Hepatocyte (in vitro differentiated cells): ENCODE measurements around the gene HCAR3. TPM values are rescaled to one million over a fixed set of nuclear protein-coding genes. Genes with fewer than 3 reads are reported as not detected.
"Not testable (repeated sequence)": the region's sequence is repeated elsewhere in the genome, so short reads cannot be mapped to it uniquely, and the experiment has no call there.

Experiments
- DNase-seq: peaks from one replicate; pipeline ENCODE4 v3.0.0-alpha.2; 2016; ENCODE audit warnings: low spot score
- H2AFZ ChIP-seq: fragments of 200-600 bp; sonication (generic); 2 replicates; pipeline ENCODE4 v1.6.0; 2016; ENCODE audit warnings: antibody characterized with exemption, mild to moderate bottlenecking
- H3K27ac ChIP-seq: fragments of 200-600 bp; sonication (generic); 2 replicates; pipeline ENCODE4 v1.5.1; 2016; ENCODE audit warnings: mild to moderate bottlenecking
- H3K27me3 ChIP-seq: fragments of 200-600 bp; sonication (generic); 2 replicates; pipeline ENCODE4 v1.6.1; 2016
- H3K36me3 ChIP-seq: fragments of 200-600 bp; sonication (generic); replicated peaks from 2 replicates; pipeline ENCODE4 v1.5.1; 2016; ENCODE audit warnings: low read depth; ENCODE audit not compliant: insufficient read depth
- H3K4me1 ChIP-seq: fragments of 200-600 bp; sonication (generic); 2 replicates; pipeline ENCODE4 v1.5.1; 2016; ENCODE audit warnings: mild to moderate bottlenecking, moderate library complexity; ENCODE audit not compliant: insufficient read depth
- H3K4me2 ChIP-seq: fragments of 200-600 bp; sonication (generic); 2 replicates; pipeline ENCODE4 v1.6.0; 2016
- H3K4me3 ChIP-seq: fragments of 200-600 bp; sonication (generic); 2 replicates; pipeline ENCODE4 v1.5.1; 2016; ENCODE audit warnings: mild to moderate bottlenecking
- H3K79me2 ChIP-seq: fragments of 200-600 bp; sonication (generic); 2 replicates; pipeline ENCODE4 v1.6.0; 2017; ENCODE audit warnings: mild to moderate bottlenecking
- H3K9me2 ChIP-seq: fragments of 200-600 bp; sonication (generic); replicated peaks from 2 replicates; pipeline ENCODE4 v1.6.0; 2017; ENCODE audit warnings: mild to moderate bottlenecking; ENCODE audit not compliant: insufficient read depth
- H3K9me3 ChIP-seq: fragments of 200-600 bp; sonication (generic); 2 replicates; pipeline ENCODE4 v1.5.1; 2016; ENCODE audit warnings: low read depth, mild to moderate bottlenecking
- H4K20me1 ChIP-seq: fragments of 200-600 bp; sonication (generic); 2 replicates; pipeline ENCODE4 v1.6.0; 2016; ENCODE audit warnings: mild to moderate bottlenecking; ENCODE audit not compliant: insufficient read depth, poor library complexity, severe bottlenecking
- EZH2 ChIP-seq: fragments of 200-600 bp; sonication (generic); IDR thresholded peaks from 2 replicates; pipeline ENCODE4 v1.6.1; 2016; ENCODE audit warnings: antibody characterized with exemption, mild to moderate bottlenecking, borderline replicate concordance
- EZH2phosphoT487 ChIP-seq: fragments of 200-600 bp; sonication (generic); IDR thresholded peaks from one replicate; pipeline ENCODE4 v1.6.1; 2018; ENCODE audit warnings: antibody characterized with exemption, mild to moderate bottlenecking, low read depth, moderate library complexity; ENCODE audit not compliant: unreplicated experiment, severe bottlenecking
- WGBS: methylation state at CpG from one replicate; pipeline ENCODE4 v1.1.6; 2016; ENCODE audit warnings: low lambda C conversion rate; ENCODE audit errors: missing lambda C conversion rate; 5-methylcytosine and 5-hydroxymethylcytosine counted together
- polyA plus RNA-seq: library from polyadenylated mRNA; unstranded; fragments of >200 nt; fragmentation: Nextera tagmentation; extraction: Ambion mirVana; gene quantifications from 2 replicates; pipeline ENCODE4 v1.2.1, GENCODE V29; 2016
- total RNA-seq: library from RNA; depleted of rRNA; stranded (reverse); fragments of >200 nt; gene quantifications from 2 replicates; pipeline ENCODE4 v1.2.3, GENCODE V29; 2014
- TF ChIP-seq, protein P1 (sequence below): fragments of 200-600 bp; sonication (generic); IDR thresholded peaks from 2 replicates; pipeline ENCODE4 v1.5.1; 2016; ENCODE audit warnings: antibody characterized with exemption, mild to moderate bottlenecking; ENCODE audit not compliant: poor library complexity

Gene HCAR3
- total and polyA plus RNA-seq, 2 experiments from 2014 or later = 0.30 to 0.34 TPM

GRCh38 chr12:122684297-122684813 lies 32.3 kb downstream of the HCAR3 start:
- DNase-seq = no peak
- H4K20me1 ChIP-seq = no peaks in the 10 kb centered on the region
- no peaks in the 10 kb centered on the region for H3K9me2 ChIP-seq
- H3K4me3 ChIP-seq = no peak overlapping the region
- H3K79me2 ChIP-seq = no peaks in the 10 kb centered on the region
- H3K36me3 ChIP-seq = no peaks in the 10 kb centered on the region
- no peak overlapping the region for H3K27ac ChIP-seq
- TF ChIP-seq EZH2phosphoT487 = no peak
- TF ChIP-seq, protein P1, sequence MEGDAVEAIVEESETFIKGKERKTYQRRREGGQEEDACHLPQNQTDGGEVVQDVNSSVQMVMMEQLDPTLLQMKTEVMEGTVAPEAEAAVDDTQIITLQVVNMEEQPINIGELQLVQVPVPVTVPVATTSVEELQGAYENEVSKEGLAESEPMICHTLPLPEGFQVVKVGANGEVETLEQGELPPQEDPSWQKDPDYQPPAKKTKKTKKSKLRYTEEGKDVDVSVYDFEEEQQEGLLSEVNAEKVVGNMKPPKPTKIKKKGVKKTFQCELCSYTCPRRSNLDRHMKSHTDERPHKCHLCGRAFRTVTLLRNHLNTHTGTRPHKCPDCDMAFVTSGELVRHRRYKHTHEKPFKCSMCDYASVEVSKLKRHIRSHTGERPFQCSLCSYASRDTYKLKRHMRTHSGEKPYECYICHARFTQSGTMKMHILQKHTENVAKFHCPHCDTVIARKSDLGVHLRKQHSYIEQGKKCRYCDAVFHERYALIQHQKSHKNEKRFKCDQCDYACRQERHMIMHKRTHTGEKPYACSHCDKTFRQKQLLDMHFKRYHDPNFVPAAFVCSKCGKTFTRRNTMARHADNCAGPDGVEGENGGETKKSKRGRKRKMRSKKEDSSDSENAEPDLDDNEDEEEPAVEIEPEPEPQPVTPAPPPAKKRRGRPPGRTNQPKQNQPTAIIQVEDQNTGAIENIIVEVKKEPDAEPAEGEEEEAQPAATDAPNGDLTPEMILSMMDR = no peak
- WGBS = 78% methylated on average over 5 of the region's 5 CpGs
- H3K4me1 ChIP-seq = peaks cover 7% of the 10 kb centered on the region
- H3K4me2 ChIP-seq = no peak overlapping the region
- no peaks in the 10 kb centered on the region for H3K9me3 ChIP-seq
- no peak overlapping the region for H2AFZ ChIP-seq
- H3K27me3 ChIP-seq = no peaks in the 10 kb centered on the region

- H3K27me3 ChIP-seq = no peaks in the 10 kb centered on the region
- no peaks in the 10 kb centered on the region for H3K9me3 ChIP-seq
- no peak overlapping the region for H2AFZ ChIP-seq
- no peaks in the 10 kb centered on the region for H3K36me3 ChIP-seq
- WGBS = 89% methylated on average over 4 of the region's 4 CpGs
- H4K20me1 ChIP-seq = no peaks in the 10 kb centered on the region
- H3K27ac ChIP-seq = no peak overlapping the region
- H3K79me2 ChIP-seq = no peaks in the 10 kb centered on the region
- no peak for DNase-seq
- no peaks in the 10 kb centered on the region for H3K9me2 ChIP-seq
- no peak overlapping the region for H3K4me2 ChIP-seq
- TF ChIP-seq, protein P1 = no peak
- TF ChIP-seq EZH2 (no peak), EZH2phosphoT487 (no peak)
- H3K4me3 ChIP-seq = no peak overlapping the region
- peaks cover 8% of the 10 kb centered on the region for H3K4me1 ChIP-seq
Observed at GRCh38 chr12:122681814-122682213, 34.8 kb downstream of the HCAR3 start.

GRCh38 chr12:122680989-122681388 lies 35.6 kb downstream of the HCAR3 start:
- H3K4me1 ChIP-seq, H3K27ac ChIP-seq, H3K36me3 ChIP-seq, H3K27me3 ChIP-seq, H4K20me1 ChIP-seq, DNase-seq, H3K9me3 ChIP-seq, H3K9me2 ChIP-seq, H3K79me2 ChIP-seq, H2AFZ ChIP-seq, H3K4me2 ChIP-seq, H3K4me3 ChIP-seq: not testable (repeated sequence)
- WGBS = 97% methylated on average over 6 of the region's 6 CpGs

- not testable (repeated sequence) for H3K27ac ChIP-seq, H3K4me3 ChIP-seq, H2AFZ ChIP-seq, H3K4me1 ChIP-seq, DNase-seq, H4K20me1 ChIP-seq, H3K4me2 ChIP-seq, H3K27me3 ChIP-seq, H3K36me3 ChIP-seq, H3K9me2 ChIP-seq, H3K9me3 ChIP-seq, H3K79me2 ChIP-seq
- WGBS = 96% methylated on average over 23 of the region's 32 CpGs
Observed at GRCh38 chr12:122676781-122677180, 39.8 kb downstream of the HCAR3 start.

DNA sequence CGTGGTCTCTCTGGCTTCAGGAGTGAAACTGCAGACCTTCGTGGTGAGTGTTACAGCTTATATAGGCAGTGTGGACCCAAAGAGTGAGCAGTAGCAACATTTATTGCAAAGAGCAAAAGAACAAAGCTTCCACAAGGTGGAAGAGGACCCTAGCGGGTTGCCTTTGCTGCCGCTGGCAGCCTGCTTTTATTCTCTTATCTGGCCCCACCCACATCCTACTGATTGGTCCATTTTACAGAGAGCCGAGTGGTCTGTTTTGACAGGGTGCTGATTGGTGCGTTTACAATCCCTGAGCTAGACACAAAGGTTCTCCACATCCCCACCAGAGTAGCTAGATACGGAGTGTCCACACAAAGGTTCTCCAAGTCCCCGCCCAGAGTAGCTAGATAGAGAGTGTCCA lies 40.6 kb downstream of the HCAR3 start:
- H3K79me2 ChIP-seq, H4K20me1 ChIP-seq, H3K36me3 ChIP-seq, H3K9me2 ChIP-seq, H3K4me2 ChIP-seq, H3K27me3 ChIP-seq, H2AFZ ChIP-seq, H3K4me1 ChIP-seq, DNase-seq, H3K9me3 ChIP-seq, H3K27ac ChIP-seq, H3K4me3 ChIP-seq: not testable (repeated sequence)
- WGBS = 89% methylated on average over 8 of the region's 8 CpGs
